GM12878 (cell line): ENCODE results near the gene SUV39H1. TPM values are rescaled to one million over a fixed set of nuclear protein-coding genes. Genes with fewer than 3 reads are reported as not detected.

Experiments
- ATAC-seq: fragments of 200-7000 bp; cut with Tn5 transposase; 3 replicates; pipeline ENCODE4 v1.9.1; 2020; ENCODE audit warnings: mild to moderate bottlenecking, moderate library complexity
- BruUV-seq: library from RNA; stranded (reverse); fragments of 400-500 nt; replicated peaks from 2 replicates; lab custom pipeline; 2021; lab: Mats Ljungman, UMichigan
- CTCF ChIA-PET: fragments of 300-600 bp; sonication (Branson Sonifier 250); formaldehyde crosslinking; extraction: SDS; loops from one replicate; lab custom pipeline; 2021; ENCODE audit warnings: inconsistent platforms; lab: Yijun Ruan, JAX
- POLR2A ChIA-PET: fragments of 350-600 bp; formaldehyde crosslinking; extraction: SDS; loops from one replicate; lab custom pipeline; 2021; ENCODE audit warnings: inconsistent platforms; lab: Charles Lee
- RAD21 ChIA-PET: fragments of 300-600 bp; sonication (Branson Sonifier 250); formaldehyde crosslinking; loops from one replicate; lab custom pipeline; 2023; ENCODE audit warnings: antibody characterized with exemption; ENCODE audit not compliant: unreplicated experiment; lab: Charles Lee
- SMC1A ChIA-PET: fragments of 300-600 bp; sonication (Branson Sonifier 250); formaldehyde crosslinking; loops from one replicate; lab custom pipeline; 2023; ENCODE audit not compliant: unreplicated experiment, uncharacterized antibody; lab: Charles Lee
- DNase-seq: peaks from one replicate; pipeline ENCODE4 v3.0.0-alpha.2; 2011; ENCODE audit warnings: low read depth, low spot score
- FAIRE-seq: peaks from 3 replicates; lab custom pipeline; 2011; peaks lifted over from hg19 to GRCh38; lab: Jason Lieb, UNC
- H2AFZ ChIP-seq: 2 replicates; pipeline ENCODE4 v1.6.0; 2011; ENCODE audit warnings: low read depth, low read length, control low read depth; ENCODE audit not compliant: control insufficient read depth
- H3K27ac ChIP-seq: 2 replicates; pipeline ENCODE4 v1.5.1; 2011; ENCODE audit warnings: control low read depth; ENCODE audit not compliant: control insufficient read depth, insufficient read depth
- H3K27me3 ChIP-seq, 2 experiments: replicated peaks in 1 of 2; 2 replicates each; pipeline versions ENCODE4 v1.6.0 to v1.6.1; 2011; ENCODE audit warnings: low read length in 1 of 2; ENCODE audit not compliant: control insufficient read depth in 2 of 2, insufficient read depth in 2 of 2
- H3K36me3 ChIP-seq, 2 experiments: 2 replicates each; pipeline ENCODE4 v1.5.1; 2011; ENCODE audit warnings: low read length in 1 of 2; ENCODE audit not compliant: control insufficient read depth in 2 of 2, insufficient read depth in 2 of 2
- H3K4me1 ChIP-seq: 2 replicates; pipeline ENCODE4 v1.6.1; 2011; ENCODE audit warnings: mild to moderate bottlenecking, low read length, moderate library complexity, mixed read lengths; ENCODE audit not compliant: control insufficient read depth, insufficient read depth
- H3K4me2 ChIP-seq: 2 replicates; pipeline ENCODE4 v1.6.0; 2011; ENCODE audit warnings: control low read depth; ENCODE audit not compliant: control insufficient read depth, insufficient read depth
- H3K4me3 ChIP-seq: fragments of 200-600 bp; sonication (generic); 2 replicates; pipeline ENCODE4 v1.5.1; 2016
- H3K79me2 ChIP-seq: 2 replicates; pipeline ENCODE4 v1.6.0; 2011; ENCODE audit warnings: low read length; ENCODE audit not compliant: control insufficient read depth, insufficient read depth
- H3K9ac ChIP-seq: 2 replicates; pipeline ENCODE4 v1.8.0; 2011; ENCODE audit warnings: low read length, control low read depth, mixed read lengths; ENCODE audit not compliant: control insufficient read depth, insufficient read depth
- H3K9me3 ChIP-seq: replicated peaks from 3 replicates; pipeline ENCODE4 v1.5.1; 2011; ENCODE audit warnings: mild to moderate bottlenecking, low read length; ENCODE audit not compliant: control insufficient read depth, insufficient read depth
- H4K20me1 ChIP-seq: 2 replicates; pipeline ENCODE4 v1.6.0; 2011; ENCODE audit not compliant: control insufficient read depth, insufficient read depth
- ASH2L ChIP-seq: fragments of 300-600, 200-600 bp; sonication (generic); IDR thresholded peaks from 2 replicates; pipeline ENCODE4 v1.6.1; 2017; ENCODE audit warnings: low read depth, mild to moderate bottlenecking, borderline replicate concordance
- BACH1 ChIP-seq: fragments of 450-650 bp; IDR thresholded peaks from 2 replicates; pipeline ENCODE4 v1.6.1; 2017; ENCODE audit warnings: mild to moderate bottlenecking, borderline replicate concordance
- BRCA1 ChIP-seq: IDR thresholded peaks from 2 replicates; pipeline ENCODE4 v1.6.1; 2011; ENCODE audit warnings: low read depth, low read length, improper control_type of control experiment
- CTCF ChIP-seq, 3 experiments: IDR thresholded peaks in 2 of 3; conservative IDR thresholded peaks in 1 of 3; 2 replicates each; pipeline ENCODE4 v1.5.1; 2011; ENCODE audit warnings: low read depth in 3 of 3, low read length in 3 of 3, mild to moderate bottlenecking in 3 of 3, control low read depth in 2 of 3, moderate library complexity in 2 of 3, inconsistent platforms in 1 of 3, mixed read lengths in 1 of 3; ENCODE audit not compliant: control insufficient read depth in 2 of 3, insufficient read depth in 1 of 3; ENCODE audit errors: extremely low read depth in 1 of 3
- ESRRA ChIP-seq: IDR thresholded peaks from 2 replicates; pipeline ENCODE4 v1.6.1; 2012; ENCODE audit warnings: mild to moderate bottlenecking, low read length, improper control_type of control experiment
- MXI1 ChIP-seq: fragments of 150-350 bp; IDR thresholded peaks from 2 replicates; pipeline ENCODE4 v1.6.1; 2011; ENCODE audit warnings: low read depth, mild to moderate bottlenecking, inconsistent platforms, low read length, improper control_type of control experiment
- MYB ChIP-seq: fragments of 150-350 bp; IDR thresholded peaks from 2 replicates; pipeline ENCODE4 v1.6.1; 2014; ENCODE audit warnings: mild to moderate bottlenecking, low read depth, low read length, borderline replicate concordance
- NFYA ChIP-seq: IDR thresholded peaks from 2 replicates; pipeline ENCODE4 v1.6.1; 2011; ENCODE audit warnings: low read depth, mild to moderate bottlenecking, low read length, improper control_type of control experiment, borderline replicate concordance
- RB1 ChIP-seq: fragments of 450-650 bp; formaldehyde crosslinking; IDR thresholded peaks from 2 replicates; pipeline ENCODE4 v1.6.1; 2017; ENCODE audit warnings: mild to moderate bottlenecking, borderline replicate concordance
- RBBP5 ChIP-seq: fragments of 200-600 bp; sonication (generic); conservative IDR thresholded peaks from 2 replicates; pipeline ENCODE4 v1.6.1; 2016
- SPI1 ChIP-seq: IDR thresholded peaks from 2 replicates; pipeline ENCODE4 v1.6.1; 2011; ENCODE audit warnings: low read depth, mild to moderate bottlenecking, low read length, moderate library complexity, borderline replicate concordance; ENCODE audit not compliant: insufficient read depth
- TCF7 ChIP-seq: IDR thresholded peaks from 2 replicates; pipeline ENCODE4 v1.6.1; 2014; ENCODE audit warnings: antibody characterized with exemption, borderline replicate concordance
- USF1 ChIP-seq: IDR thresholded peaks from 2 replicates; pipeline ENCODE4 v1.6.1; 2011; ENCODE audit warnings: borderline replicate concordance, low read depth, mild to moderate bottlenecking, moderate library complexity, mixed read lengths, low read length; ENCODE audit not compliant: insufficient read depth; ENCODE audit errors: extremely low read length
- WGBS: methylation state at CpG from one replicate; pipeline ENCODE4 v1.1.6; 2016; ENCODE audit warnings: low lambda C conversion rate; ENCODE audit not compliant: insufficient replicate concordance, insufficient coverage; ENCODE audit errors: missing lambda C conversion rate; 5-methylcytosine and 5-hydroxymethylcytosine counted together
- in situ Hi-C: fragments of 300-500 bp; cut with MboI; formaldehyde crosslinking; loops from 9 replicates; pipeline ENCODE4 v1.14.3; 2018; ENCODE audit warnings: mixed read lengths
- intact Hi-C: fragments of 100-400 bp; cut with micrococcal nuclease; formaldehyde crosslinking; loops from one replicate; pipeline ENCODE4 v1.14.2; 2022; ENCODE audit not compliant: unreplicated experiment
- polyA plus RNA-seq, 11 experiments: library from polyadenylated mRNA; depleted of rRNA in 4 of 11; unstranded in 6 of 11; stranded (reverse) in 5 of 11; fragments of >200 nt; fragmentation: Nextera tagmentation in 4 of 11; fragmentation: Illumina TruSeq in 1 of 11; extraction: Ambion mirVana in 4 of 11; extraction: Trizol in 1 of 11; gene quantifications; 1 replicate in 1 of 11; 2 replicates in 10 of 11; pipeline versions ENCODE4 v1.2.1 to v1.2.3, GENCODE V29; 2011 to 2016; ENCODE audit warnings: inconsistent platforms in 2 of 11, missing spikeins in 2 of 11, low read depth in 1 of 11
- total RNA-seq, 4 experiments: library from RNA; depleted of rRNA in 3 of 4; stranded (reverse); fragments of >200 nt in 3 of 4; fragmentation: Illumina TruSeq in 1 of 4; extraction: Trizol in 1 of 4; gene quantifications; 2 replicates each; pipeline versions ENCODE4 v1.2.1 to v1.2.3, GENCODE V29; 2013 to 2021
- TF ChIP-seq, protein P1 (sequence below): fragments of 450-650 bp; formaldehyde crosslinking; IDR thresholded peaks from 2 replicates; pipeline ENCODE4 v1.5.0; 2022; ENCODE audit warnings: mild to moderate bottlenecking, missing genetic modification characterization
- TF ChIP-seq, protein P2 (sequence below): IDR thresholded peaks from 2 replicates; pipeline ENCODE4 v1.6.1; 2011; ENCODE audit warnings: low read depth, low read length, improper control_type of control experiment, borderline replicate concordance

SUV39H1 gene
- total and polyA plus RNA-seq, 10 of the 15 experiments (the other 5 are each of a cell fraction or from before 2014, with no cell fraction given), result 4.9 to 33.2 (median 17.1) TPM

DNA sequence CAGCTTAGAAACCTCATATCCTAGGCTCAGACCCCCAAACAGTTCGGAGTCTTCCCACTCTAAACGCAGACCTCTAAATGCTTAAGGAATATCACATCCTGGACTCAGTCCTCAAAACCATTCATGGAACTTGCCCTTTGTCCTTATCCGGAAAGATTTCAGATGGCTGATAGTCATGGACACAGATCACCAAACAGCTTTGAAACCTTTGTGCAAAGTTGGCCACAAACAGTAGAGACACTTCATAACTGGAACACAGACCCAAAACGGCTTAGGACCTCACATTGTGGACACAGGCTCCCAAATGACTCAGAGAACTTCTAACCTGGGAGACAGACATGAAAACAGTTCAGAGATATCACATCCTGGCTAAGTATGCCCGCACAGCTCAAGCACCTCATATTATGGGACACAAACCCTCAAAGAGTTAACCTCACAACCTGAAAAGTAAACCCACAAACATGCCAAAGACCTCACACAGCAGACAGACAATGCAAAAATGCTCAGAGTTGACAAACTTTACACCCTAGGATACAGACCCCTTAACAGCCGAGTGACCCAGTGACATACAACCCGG, 15.5 kb downstream of the SUV39H1 start:
- H3K79me2 ChIP-seq, result no peaks in the 10 kb centered on the region
- 58% methylated on average over 7 of the region's 7 CpGs for WGBS
- no peak for ATAC-seq
- H3K4me3 ChIP-seq, result no peak overlapping the region
- no peak overlapping the region for H3K27ac ChIP-seq
- ChIA-PET SMC1A (interaction anchor here (0.6 kb wide), 1 partner anchor 135 kb away, joined by 4 read pairs; no protein-coding TSS in a partner anchor), POLR2A (interaction anchor here (0.8 kb wide), 1 partner anchor 16 kb away, joined by 3 read pairs; no protein-coding TSS in a partner anchor), RAD21 (no interaction called here), CTCF (no interaction called here)
- peaks cover 0 to 2% of the 10 kb centered on the region in 2 experiments; a peak in 3 of 4 replicates for H3K36me3 ChIP-seq
- no peaks in the 10 kb centered on the region for H4K20me1 ChIP-seq
- H3K27me3 ChIP-seq, result no peaks in the 10 kb centered on the region
- in situ Hi-C loops, result no loop called here
- intact Hi-C loops, result no loop called here
- no peaks in the 10 kb centered on the region; the same call in 2 of the 3 replicates for H3K9me3 ChIP-seq
- TF ChIP-seq TCF7 (no peak), ASH2L (no peak), BRCA1 (no peak), CTCF (IDR thresholded peaks at IDR 0.05 in 2 of 3, conservative IDR thresholded peaks at IDR 0.05 in 1 of 3; ENCODE audit: control insufficient read depth in 2 of 3, extremely low read depth in 1 of 3, insufficient read depth in 1 of 3, low read depth in 3 of 3, low read length in 3 of 3) (no peak), USF1 (no peak), MYB (no peak), BACH1 (no peak), MXI1 (no peak), SPI1 (no peak), RBBP5 (no peak), NFYA (no peak), RB1 (no peak), ESRRA (no peak)
- TF ChIP-seq, protein P1, sequence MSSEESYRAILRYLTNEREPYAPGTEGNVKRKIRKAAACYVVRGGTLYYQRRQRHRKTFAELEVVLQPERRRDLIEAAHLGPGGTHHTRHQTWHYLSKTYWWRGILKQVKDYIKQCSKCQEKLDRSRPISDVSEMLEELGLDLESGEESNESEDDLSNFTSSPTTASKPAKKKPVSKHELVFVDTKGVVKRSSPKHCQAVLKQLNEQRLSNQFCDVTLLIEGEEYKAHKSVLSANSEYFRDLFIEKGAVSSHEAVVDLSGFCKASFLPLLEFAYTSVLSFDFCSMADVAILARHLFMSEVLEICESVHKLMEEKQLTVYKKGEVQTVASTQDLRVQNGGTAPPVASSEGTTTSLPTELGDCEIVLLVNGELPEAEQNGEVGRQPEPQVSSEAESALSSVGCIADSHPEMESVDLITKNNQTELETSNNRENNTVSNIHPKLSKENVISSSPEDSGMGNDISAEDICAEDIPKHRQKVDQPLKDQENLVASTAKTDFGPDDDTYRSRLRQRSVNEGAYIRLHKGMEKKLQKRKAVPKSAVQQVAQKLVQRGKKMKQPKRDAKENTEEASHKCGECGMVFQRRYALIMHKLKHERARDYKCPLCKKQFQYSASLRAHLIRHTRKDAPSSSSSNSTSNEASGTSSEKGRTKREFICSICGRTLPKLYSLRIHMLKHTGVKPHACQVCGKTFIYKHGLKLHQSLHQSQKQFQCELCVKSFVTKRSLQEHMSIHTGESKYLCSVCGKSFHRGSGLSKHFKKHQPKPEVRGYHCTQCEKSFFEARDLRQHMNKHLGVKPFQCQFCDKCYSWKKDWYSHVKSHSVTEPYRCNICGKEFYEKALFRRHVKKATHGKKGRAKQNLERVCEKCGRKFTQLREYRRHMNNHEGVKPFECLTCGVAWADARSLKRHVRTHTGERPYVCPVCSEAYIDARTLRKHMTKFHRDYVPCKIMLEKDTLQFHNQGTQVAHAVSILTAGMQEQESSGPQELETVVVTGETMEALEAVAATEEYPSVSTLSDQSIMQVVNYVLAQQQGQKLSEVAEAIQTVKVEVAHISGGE (CRISPR knock-in tag), result no peak
- TF ChIP-seq, protein P2, sequence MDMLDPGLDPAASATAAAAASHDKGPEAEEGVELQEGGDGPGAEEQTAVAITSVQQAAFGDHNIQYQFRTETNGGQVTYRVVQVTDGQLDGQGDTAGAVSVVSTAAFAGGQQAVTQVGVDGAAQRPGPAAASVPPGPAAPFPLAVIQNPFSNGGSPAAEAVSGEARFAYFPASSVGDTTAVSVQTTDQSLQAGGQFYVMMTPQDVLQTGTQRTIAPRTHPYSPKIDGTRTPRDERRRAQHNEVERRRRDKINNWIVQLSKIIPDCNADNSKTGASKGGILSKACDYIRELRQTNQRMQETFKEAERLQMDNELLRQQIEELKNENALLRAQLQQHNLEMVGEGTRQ, result no peak
- H3K9ac ChIP-seq, result no peak overlapping the region
- no peak overlapping the region for H3K4me2 ChIP-seq
- H3K4me1 ChIP-seq, result no peaks in the 10 kb centered on the region
- no peak for FAIRE-seq
- H2AFZ ChIP-seq, result no peak overlapping the region
- BruUV-seq, result no TSS peak
- no peak for DNase-seq
